MM.1S (cell line): ENCODE results near the gene SH3RF1.

Experiments used
- DNase-seq: peaks from one replicate; pipeline ENCODE4 v3.0.0-alpha.2; 2015
- H2AFZ ChIP-seq: fragments of 300-600 bp; sonication (generic); 2 replicates; pipeline ENCODE4 v1.6.0; 2016; ENCODE audit warnings: antibody characterized with exemption, low read length
- H3F3A ChIP-seq: fragments of 300-600 bp; sonication (generic); 2 replicates; pipeline ENCODE4 v1.6.1; 2016; ENCODE audit warnings: mild to moderate bottlenecking, antibody characterized with exemption, low read length, moderate library complexity, mixed read lengths; ENCODE audit not compliant: insufficient read depth
- H3K27ac ChIP-seq: fragments of 300-600 bp; sonication (generic); 2 replicates; pipeline ENCODE4 v1.5.1; 2016; ENCODE audit warnings: mild to moderate bottlenecking, low read length
- H3K27me3 ChIP-seq: fragments of 300-600 bp; sonication (generic); replicated peaks from 2 replicates; pipeline ENCODE4 v1.6.0; 2016; ENCODE audit warnings: low read length; ENCODE audit not compliant: insufficient read depth
- H3K36me3 ChIP-seq: fragments of 300-600 bp; sonication (generic); replicated peaks from 2 replicates; pipeline ENCODE4 v1.6.1; 2016; ENCODE audit warnings: mild to moderate bottlenecking, low read length, mixed read lengths; ENCODE audit not compliant: insufficient read depth
- H3K4me1 ChIP-seq: fragments of 300-600 bp; sonication (generic); 2 replicates; pipeline ENCODE4 v1.6.1; 2016; ENCODE audit warnings: low read length, mixed read lengths
- H3K4me2 ChIP-seq: fragments of 300-600 bp; sonication (generic); 2 replicates; pipeline ENCODE4 v1.6.0; 2016; ENCODE audit warnings: low read depth, low read length
- H3K4me3 ChIP-seq: fragments of 300-600 bp; sonication (generic); 2 replicates; pipeline ENCODE4 v1.5.1; 2016; ENCODE audit warnings: low read length, mixed read lengths
- H3K79me2 ChIP-seq: fragments of 300-600 bp; sonication (generic); 2 replicates; pipeline ENCODE4 v1.6.1; 2016; ENCODE audit warnings: mixed run types, low read length, mixed read lengths
- H3K9ac ChIP-seq: fragments of 300-600 bp; sonication (generic); 2 replicates; pipeline ENCODE4 v1.6.1; 2016; ENCODE audit warnings: low read length, mixed read lengths
- H3K9me2 ChIP-seq: fragments of 300-600 bp; sonication (generic); replicated peaks from 2 replicates; pipeline ENCODE4 v1.6.1; 2016; ENCODE audit warnings: mild to moderate bottlenecking, low read length, mixed read lengths; ENCODE audit not compliant: insufficient read depth
- H3K9me3 ChIP-seq: fragments of 300-600 bp; sonication (generic); replicated peaks from 2 replicates; pipeline ENCODE4 v1.6.1; 2016; ENCODE audit warnings: mild to moderate bottlenecking, low read length, mixed read lengths; ENCODE audit not compliant: insufficient read depth
- H4K20me1 ChIP-seq: fragments of 300-600 bp; sonication (generic); 2 replicates; pipeline ENCODE4 v1.6.1; 2016; ENCODE audit warnings: mild to moderate bottlenecking, low read length, moderate library complexity, mixed read lengths; ENCODE audit not compliant: insufficient read depth
- CTCF ChIP-seq: fragments of 300-600 bp; sonication (generic); IDR thresholded peaks from 2 replicates; pipeline ENCODE4 v1.5.1; 2016; ENCODE audit warnings: antibody characterized with exemption, low read length, mixed read lengths
- EZH2 ChIP-seq: fragments of 300-600 bp; sonication (generic); optimal IDR thresholded peaks from 2 replicates; pipeline ENCODE3; 2017; ENCODE audit warnings: low read depth, mild to moderate bottlenecking, antibody characterized with exemption, low read length, mixed read lengths
- EZH2phosphoT487 ChIP-seq: fragments of 300-600 bp; sonication (generic); IDR thresholded peaks from 2 replicates; pipeline ENCODE4 v1.6.1; 2018; ENCODE audit warnings: antibody characterized with exemption, low read length

SH3RF1 gene

GRCh38 chr4:169120624-169121023 lies 150.1 kb downstream of the SH3RF1 start:
- no peaks in the 10 kb centered on the region for H3K4me1 ChIP-seq
- no peak for TF ChIP-seq EZH2
- no peak for TF ChIP-seq EZH2phosphoT487
- TF ChIP-seq CTCF = no peak
- H3K9ac ChIP-seq = no peak overlapping the region
- DNase-seq = no peak
- H3K79me2 ChIP-seq = no peaks in the 10 kb centered on the region
- H3K27me3 ChIP-seq = no peaks in the 10 kb centered on the region
- H3K27ac ChIP-seq = no peak overlapping the region
- no peaks in the 10 kb centered on the region for H3F3A ChIP-seq
- no peak overlapping the region for H3K4me3 ChIP-seq
- no peaks in the 10 kb centered on the region for H3K9me2 ChIP-seq
- no peaks in the 10 kb centered on the region for H4K20me1 ChIP-seq
- no peaks in the 10 kb centered on the region for H3K36me3 ChIP-seq
- H2AFZ ChIP-seq = no peak overlapping the region
- no peak overlapping the region for H3K4me2 ChIP-seq
- H3K9me3 ChIP-seq = no peaks in the 10 kb centered on the region

GRCh38 chr4:169119536-169119935 lies 151.2 kb downstream of the SH3RF1 start:
- Histone ChIP-seq H3K9ac (no peak overlapping the region), H3K4me3 (no peak overlapping the region), H3F3A (no peaks in the 10 kb centered on the region), H3K9me3 (no peaks in the 10 kb centered on the region), H3K79me2 (no peaks in the 10 kb centered on the region), H3K9me2 (no peaks in the 10 kb centered on the region), H3K4me2 (no peak overlapping the region), H3K27ac (no peak overlapping the region), H3K36me3 (no peaks in the 10 kb centered on the region), H2AFZ (no peak overlapping the region), H3K27me3 (no peaks in the 10 kb centered on the region), H4K20me1 (no peaks in the 10 kb centered on the region), H3K4me1 (no peaks in the 10 kb centered on the region)
- no peak for DNase-seq
- no peak for TF ChIP-seq EZH2
- no peak for TF ChIP-seq EZH2phosphoT487

DNA sequence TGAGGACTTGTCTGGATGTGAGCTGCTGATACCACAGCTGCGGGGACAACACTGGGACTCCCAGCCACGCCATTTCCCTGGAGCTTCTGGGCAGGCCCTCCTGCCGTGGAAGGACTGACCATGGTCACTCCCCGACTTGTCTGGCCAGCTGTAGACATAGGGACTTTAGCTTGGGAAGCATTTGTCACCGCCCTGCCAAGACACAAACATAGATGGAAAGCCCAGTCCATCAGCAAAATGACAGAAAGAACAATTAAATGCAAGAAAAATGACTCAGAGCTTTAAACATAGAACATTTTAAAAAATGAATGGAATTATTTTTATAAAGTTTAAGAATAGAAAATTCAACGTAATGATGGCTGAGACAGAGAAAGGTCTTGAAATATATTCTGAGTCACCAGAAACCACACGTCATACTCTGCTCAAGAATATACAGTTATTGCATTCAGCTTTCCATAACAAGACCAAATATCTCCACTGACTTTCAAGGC lies 153.1 kb downstream of the SH3RF1 start:
- no peaks in the 10 kb centered on the region for H4K20me1 ChIP-seq
- H3K27ac ChIP-seq = no peak overlapping the region
- H3K4me3 ChIP-seq = no peak overlapping the region
- no peak for DNase-seq
- TF ChIP-seq EZH2phosphoT487 = no peak
- no peak for TF ChIP-seq EZH2
- no peak for TF ChIP-seq CTCF
- H3K79me2 ChIP-seq = no peaks in the 10 kb centered on the region
- no peak overlapping the region for H3K9ac ChIP-seq
- no peaks in the 10 kb centered on the region for H3F3A ChIP-seq
- no peak overlapping the region for H2AFZ ChIP-seq
- H3K9me3 ChIP-seq = no peaks in the 10 kb centered on the region
- no peaks in the 10 kb centered on the region for H3K9me2 ChIP-seq
- H3K27me3 ChIP-seq = no peaks in the 10 kb centered on the region
- no peaks in the 10 kb centered on the region for H3K4me1 ChIP-seq
- no peak overlapping the region for H3K4me2 ChIP-seq
- no peaks in the 10 kb centered on the region for H3K36me3 ChIP-seq

- Histone ChIP-seq H3K27me3 (no peaks in the 10 kb centered on the region), H3K4me2 (no peak overlapping the region), H3K36me3 (no peaks in the 10 kb centered on the region), H3K4me3 (no peak overlapping the region), H3F3A (no peaks in the 10 kb centered on the region), H3K9me2 (no peaks in the 10 kb centered on the region), H3K79me2 (no peaks in the 10 kb centered on the region), H2AFZ (no peak overlapping the region), H3K9ac (no peak overlapping the region), H4K20me1 (no peaks in the 10 kb centered on the region), H3K4me1 (no peaks in the 10 kb centered on the region), H3K27ac (no peak overlapping the region), H3K9me3 (no peaks in the 10 kb centered on the region)
- DNase-seq = no peak
- no peak for TF ChIP-seq EZH2
Observed at GRCh38 chr4:169116270-169116901, 154.4 kb downstream of the SH3RF1 start.
